Measurements from ENCODE around the gene SEPTIN8.
"Not testable (repeated sequence)": the region's sequence is repeated elsewhere in the genome, so short reads cannot be mapped to it uniquely, and the experiment has no call there.

SEPTIN8 gene

GRCh38 chr5:132807163-132807838 lies 30.3 kb upstream of the SEPTIN8 start (continued):
- TF ChIP-seq PATZ1 (tag by site-specific recombination; IDR thresholded peaks at IDR 0.05) = no peak
- TF ChIP-seq ZNF132 (tag by site-specific recombination; IDR thresholded peaks at IDR 0.05; ENCODE audit: borderline replicate concordance) = no peak
- TF ChIP-seq ZNF548 (tag by site-specific recombination; IDR thresholded peaks at IDR 0.05) = no peak
- TF ChIP-seq ZNF311 (tag by site-specific recombination; IDR thresholded peaks at IDR 0.05; ENCODE audit: borderline replicate concordance) = no peak
- TF ChIP-seq ZSCAN23 (tag by site-specific recombination; IDR thresholded peaks at IDR 0.05) = no peak
- TF ChIP-seq ZNF350 (tag by site-specific recombination; IDR thresholded peaks at IDR 0.05) = no peak
- no peak for TF ChIP-seq ZBTB11 (tag by site-specific recombination; conservative IDR thresholded peaks at IDR 0.05; ENCODE audit: low read depth)
- TF ChIP-seq ZNF202 (tag by site-specific recombination; IDR thresholded peaks at IDR 0.05; ENCODE audit: borderline replicate concordance) = no peak

- H3K4me3 ChIP-seq (ENCODE audit: low read depth, low read length); H3K9me3 ChIP-seq (ENCODE audit: control insufficient read depth, insufficient read depth, low read depth, low read length); H3K4me1 ChIP-seq (ENCODE audit: control insufficient read depth, insufficient read depth, low read length); H3K36me3 ChIP-seq (ENCODE audit: control insufficient read depth in 2 of 2, insufficient read depth in 1 of 2, low read length in 2 of 2); H3K27ac ChIP-seq (ENCODE audit: extremely low read depth, low read depth, low read length): not testable (repeated sequence)
- ChIA-PET CTCF (interaction anchor here (0.7 to 4.0 kb wide), 8 partner anchors 10 to 280 kb away, joined by 4 to 36 read pairs (median 6); no protein-coding TSS in a partner anchor), POLR2A (interaction anchor here (1.2 to 1.3 kb wide), 2 partner anchors 16 to 31 kb away, joined by 4 to 5 read pairs; no protein-coding TSS in a partner anchor)
These were observed 29.7 kb upstream of the SEPTIN8 start for GRCh38 chr5:132806804-132807162.

GRCh38 chr5:132805872-132806271 lies 28.8 kb upstream of the SEPTIN8 start:
- H3K9me3 ChIP-seq (ENCODE audit: control insufficient read depth, insufficient read depth, low read depth, low read length); CTCF ChIA-PET; H3K27ac ChIP-seq (ENCODE audit: extremely low read depth, low read depth, low read length); H3K4me1 ChIP-seq (ENCODE audit: control insufficient read depth, insufficient read depth, low read length); H3K4me3 ChIP-seq (ENCODE audit: low read depth, low read length); H3K36me3 ChIP-seq (ENCODE audit: control insufficient read depth in 2 of 2, insufficient read depth in 1 of 2, low read length in 2 of 2); POLR2A ChIA-PET: not testable (repeated sequence)
- TF ChIP-seq ZNF580 (tag by site-specific recombination; IDR thresholded peaks at IDR 0.05) = peak; percentile 51; the same call in 1 of the 2 replicates
- peak; percentile 97 for TF ChIP-seq ZNF146 (tag by site-specific recombination; IDR thresholded peaks at IDR 0.05)

- H3K36me3 ChIP-seq (ENCODE audit: control insufficient read depth in 2 of 2, insufficient read depth in 1 of 2, low read length in 2 of 2); H3K4me1 ChIP-seq (ENCODE audit: control insufficient read depth, insufficient read depth, low read length); H3K4me3 ChIP-seq (ENCODE audit: low read depth, low read length); POLR2A ChIA-PET; H3K9me3 ChIP-seq (ENCODE audit: control insufficient read depth, insufficient read depth, low read depth, low read length); H3K27ac ChIP-seq (ENCODE audit: extremely low read depth, low read depth, low read length): not testable (repeated sequence)
- CTCF ChIA-PET = interaction anchor here (0.6 kb wide), 1 partner anchor 84 kb away, joined by 3 read pairs; no protein-coding TSS in a partner anchor
These were observed 27.2 kb upstream of the SEPTIN8 start for GRCh38 chr5:132804219-132804618.

GRCh38 chr5:132802685-132803066 lies 25.6 kb upstream of the SEPTIN8 start:
- ChIA-PET CTCF (interaction anchor here (1.0 to 1.1 kb wide), 2 partner anchors 18 to 613 kb away, joined by 3 read pairs; no protein-coding TSS in a partner anchor), POLR2A (interaction anchor here (0.5 kb wide), 1 partner anchor 686 kb away, joined by 3 read pairs; no protein-coding TSS in a partner anchor)
- not testable (repeated sequence) for H3K9me3 ChIP-seq (ENCODE audit: control insufficient read depth, insufficient read depth, low read depth, low read length); H3K4me3 ChIP-seq (ENCODE audit: low read depth, low read length); H3K4me1 ChIP-seq (ENCODE audit: control insufficient read depth, insufficient read depth, low read length); H3K36me3 ChIP-seq (ENCODE audit: control insufficient read depth in 2 of 2, insufficient read depth in 1 of 2, low read length in 2 of 2); H3K27ac ChIP-seq (ENCODE audit: extremely low read depth, low read depth, low read length)
